CD4-positive, alpha-beta T cell treated with Interleukin-15 for 1 hour (primary cell): ENCODE data around the gene KIAA0408.
"Not testable (repeated sequence)": the region's sequence is repeated elsewhere in the genome, so short reads cannot be mapped to it uniquely, and the experiment has no call there.

ENCODE experiments used
- DNase-seq: peaks from one replicate; pipeline ENCODE4 v3.0.0-alpha.2; 2020

Gene KIAA0408

GRCh38 chr6:127462376-127462775 is 3.2 kb upstream of the KIAA0408 start:
- no peak for DNase-seq

- DNase-seq: no peak
These were observed 1.3 kb upstream of the KIAA0408 start for GRCh38 chr6:127460465-127460864.

GRCh38 chr6:127458817-127459216 is 372 bp downstream of the KIAA0408 start:
- DNase-seq: no peak

GRCh38 chr6:127458222-127458621 is 967 bp downstream of the KIAA0408 start:
- DNase-seq: no peak

- DNase-seq: no peak
These were observed 1.6 kb downstream of the KIAA0408 start for GRCh38 chr6:127457456-127458064.

GRCh38 chr6:127456465-127456864 is 2.7 kb downstream of the KIAA0408 start:
- DNase-seq: no peak

GRCh38 chr6:127453845-127454619 is 5.2 kb downstream of the KIAA0408 start:
- DNase-seq: no peak

GRCh38 chr6:127452803-127453202 is 6.4 kb downstream of the KIAA0408 start:
- no peak for DNase-seq

- DNase-seq: no peak
These were observed 7.8 kb downstream of the KIAA0408 start for GRCh38 chr6:127451388-127451787.

- DNase-seq: no peak
These were observed 11.4 kb downstream of the KIAA0408 start for GRCh38 chr6:127447780-127448179.

GRCh38 chr6:127446356-127446755 is 12.8 kb downstream of the KIAA0408 start:
- DNase-seq: no peak

- no peak for DNase-seq
These were observed 17.3 kb downstream of the KIAA0408 start for GRCh38 chr6:127441881-127442280.

GRCh38 chr6:127439718-127440117 is 19.5 kb downstream of the KIAA0408 start:
- no peak for DNase-seq

- DNase-seq: no peak
These were observed 22.5 kb downstream of the KIAA0408 start for GRCh38 chr6:127436578-127437110.

- no peak for DNase-seq
These were observed 23.5 kb downstream of the KIAA0408 start for GRCh38 chr6:127435626-127436220.

- no peak for DNase-seq
These were observed 24.5 kb downstream of the KIAA0408 start for GRCh38 chr6:127434651-127435050.

- not testable (repeated sequence) for DNase-seq
These were observed 30.6 kb downstream of the KIAA0408 start for GRCh38 chr6:127428562-127428961.

- DNase-seq: no peak
These were observed 35.3 kb downstream of the KIAA0408 start for GRCh38 chr6:127423921-127424320.

GRCh38 chr6:127421164-127421563 is 38.0 kb downstream of the KIAA0408 start:
- not testable (repeated sequence) for DNase-seq

- DNase-seq: peak; percentile 72
These were observed 38.6 kb downstream of the KIAA0408 start for GRCh38 chr6:127420556-127420955.

- DNase-seq: no peak
These were observed 44.1 kb downstream of the KIAA0408 start for GRCh38 chr6:127415096-127415495.

GRCh38 chr6:127413123-127413522 is 46.1 kb downstream of the KIAA0408 start:
- not testable (repeated sequence) for DNase-seq

- not testable (repeated sequence) for DNase-seq
These were observed 47.2 kb downstream of the KIAA0408 start for GRCh38 chr6:127412016-127412415.
